Activated CD8-positive, alpha-beta memory T cell treated with anti-CD3 and anti-CD28 coated beads, Interleukin-2, amount 50 U/mL, for 48 hours (primary cell): ENCODE results near the gene BNC2.
"Not testable (repeated sequence)": the region's sequence is repeated elsewhere in the genome, so short reads cannot be mapped to it uniquely, and the experiment has no call there.

ENCODE experiments used
- DNase-seq: peaks from one replicate; pipeline ENCODE4 v3.0.0-alpha.2; 2020

BNC2 gene

DNA sequence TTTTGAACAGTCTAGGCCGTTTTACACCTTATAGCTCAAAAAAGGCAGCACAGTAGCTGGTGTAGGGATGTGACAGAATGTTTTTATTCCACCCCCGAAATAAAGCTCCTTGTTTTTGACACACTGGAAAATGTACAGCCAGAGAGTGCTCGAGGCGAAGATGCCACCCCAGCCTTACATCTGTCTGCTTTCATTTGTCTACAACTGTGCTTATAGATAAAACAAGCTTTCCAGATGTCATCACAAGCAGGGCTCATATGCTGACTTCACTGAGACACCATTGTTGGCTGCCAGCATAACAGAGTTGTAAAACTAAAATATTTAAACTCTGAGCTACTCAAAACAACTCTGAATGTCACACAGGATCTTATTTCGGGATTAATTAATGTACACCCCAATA is 386.3 kb downstream of the BNC2 start:
- DNase-seq, result no peak

GRCh38 chr9:16482764-16483163 is 387.7 kb downstream of the BNC2 start:
- no peak for DNase-seq

- DNase-seq, result not testable (repeated sequence)
These were observed 389.9 kb downstream of the BNC2 start for GRCh38 chr9:16480584-16480983.

DNA sequence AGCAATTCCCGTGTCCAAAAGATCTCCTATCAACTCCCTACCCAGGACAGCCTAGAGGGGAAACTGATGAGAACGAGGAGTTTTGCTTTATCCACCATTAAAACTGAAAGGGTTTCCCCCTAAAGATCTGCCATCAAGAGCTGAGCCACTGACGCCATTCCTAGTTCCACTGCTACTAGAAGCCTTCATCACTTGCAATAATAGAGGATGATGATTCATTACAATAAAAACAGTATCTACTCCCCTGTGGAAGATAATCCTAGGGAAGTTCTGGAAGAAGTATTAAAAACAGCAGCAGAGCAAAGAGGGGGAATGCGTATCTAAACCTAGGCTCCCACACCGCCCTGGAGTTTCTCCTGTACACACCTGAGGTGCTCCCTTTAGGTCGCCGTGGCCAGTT is 394.5 kb downstream of the BNC2 start:
- DNase-seq, result no peak

DNA sequence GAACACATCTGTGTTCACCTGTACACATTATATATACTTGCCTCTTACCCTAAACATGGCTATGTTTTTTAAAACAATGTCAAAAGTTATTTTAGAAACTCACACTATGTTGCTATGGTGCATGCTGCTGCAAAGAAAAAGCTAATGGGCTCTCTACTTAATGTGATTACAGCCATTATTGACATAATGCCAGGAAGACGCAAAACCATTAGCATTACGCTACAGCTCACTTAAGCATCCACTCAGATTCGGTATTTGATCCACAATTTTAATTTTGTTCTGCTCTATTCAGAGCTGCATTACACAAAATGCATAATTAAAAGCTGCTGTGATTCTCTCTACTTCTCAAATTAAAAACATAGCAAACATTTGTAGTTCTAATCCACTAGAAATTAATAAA is 395.2 kb downstream of the BNC2 start:
- DNase-seq, result no peak

DNA sequence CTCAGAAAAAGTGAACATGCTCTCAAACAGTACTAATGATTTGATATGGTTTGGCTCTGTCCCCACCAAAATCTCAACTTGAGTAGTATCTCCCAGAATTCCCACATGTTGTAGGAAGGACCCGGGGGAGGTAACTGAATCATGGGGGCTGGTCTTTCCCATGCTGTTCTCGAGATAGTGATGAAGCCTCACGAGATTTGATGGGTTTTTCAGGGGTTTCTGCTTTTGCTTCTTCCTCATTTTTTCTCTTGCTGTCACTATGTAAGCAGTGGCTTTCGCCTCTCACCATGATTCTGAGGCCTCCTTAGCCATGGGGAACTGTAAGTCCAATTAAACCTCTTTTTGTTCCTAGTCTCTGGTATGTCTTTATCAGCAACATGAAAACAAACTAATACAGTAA is 401.3 kb downstream of the BNC2 start:
- no peak for DNase-seq

DNA sequence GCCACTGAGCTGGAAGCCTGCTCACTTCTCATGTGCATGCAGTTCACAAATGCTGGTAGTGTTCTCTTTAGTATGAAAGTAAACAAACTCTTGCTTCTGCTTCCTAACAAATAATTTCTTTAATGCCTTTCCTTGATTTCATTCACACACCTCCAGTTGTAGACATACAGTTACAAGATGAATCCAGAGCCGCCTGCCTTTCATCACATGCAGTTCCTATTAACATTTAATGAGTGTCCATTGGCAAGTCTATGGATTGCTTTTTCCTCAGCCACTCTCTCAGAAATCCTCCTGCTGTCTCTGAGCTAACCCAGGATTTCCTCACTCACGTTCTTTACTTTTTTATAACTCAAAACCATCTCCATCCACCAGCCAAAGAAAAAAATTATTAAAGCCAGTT is 408.6 kb downstream of the BNC2 start:
- no peak for DNase-seq

GRCh38 chr9:16461137-16461840 is 409.2 kb downstream of the BNC2 start:
- DNase-seq, result no peak

DNA sequence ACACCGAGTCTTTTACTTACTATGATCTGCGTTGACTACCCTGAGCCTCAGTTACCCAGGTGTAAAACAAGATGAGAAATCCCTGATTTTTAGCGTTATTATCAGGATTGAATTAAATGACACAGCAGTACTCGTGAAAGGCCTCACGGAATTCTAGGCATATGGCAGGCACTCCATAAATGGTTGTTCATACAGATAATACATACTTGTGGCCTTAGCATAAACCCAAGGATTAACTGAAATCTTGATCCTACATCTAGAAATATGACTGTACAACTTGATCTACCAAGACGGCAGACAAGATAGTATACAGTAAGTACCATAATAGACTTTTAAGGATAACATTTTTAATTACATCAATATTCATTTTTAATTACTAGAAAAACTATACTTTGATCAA is 409.8 kb downstream of the BNC2 start:
- no peak for DNase-seq

GRCh38 chr9:16459421-16460148 is 410.9 kb downstream of the BNC2 start:
- no peak for DNase-seq

- DNase-seq, result no peak
These were observed 411.6 kb downstream of the BNC2 start for GRCh38 chr9:16458696-16459420.

DNA sequence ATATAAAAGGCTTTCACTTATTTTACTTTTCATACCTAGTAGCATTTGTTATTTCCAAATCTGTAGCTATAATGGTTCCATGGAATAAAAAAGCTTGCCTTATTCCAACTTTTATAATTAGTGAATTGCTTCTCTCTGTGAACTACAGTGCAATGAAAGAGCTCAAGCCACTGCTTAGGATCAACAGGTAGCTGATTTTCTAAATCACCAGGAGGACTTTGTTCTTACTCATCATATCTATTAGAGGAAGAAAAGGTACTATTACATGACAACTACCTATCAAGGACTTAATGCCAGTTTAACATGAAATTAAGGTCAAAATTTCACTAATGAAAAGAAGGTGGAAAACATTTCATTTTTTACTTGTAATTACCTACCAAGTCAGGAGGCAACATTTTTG is 414.6 kb downstream of the BNC2 start:
- no peak for DNase-seq

- no peak for DNase-seq
These were observed 417.1 kb downstream of the BNC2 start for GRCh38 chr9:16453390-16453789.

DNA sequence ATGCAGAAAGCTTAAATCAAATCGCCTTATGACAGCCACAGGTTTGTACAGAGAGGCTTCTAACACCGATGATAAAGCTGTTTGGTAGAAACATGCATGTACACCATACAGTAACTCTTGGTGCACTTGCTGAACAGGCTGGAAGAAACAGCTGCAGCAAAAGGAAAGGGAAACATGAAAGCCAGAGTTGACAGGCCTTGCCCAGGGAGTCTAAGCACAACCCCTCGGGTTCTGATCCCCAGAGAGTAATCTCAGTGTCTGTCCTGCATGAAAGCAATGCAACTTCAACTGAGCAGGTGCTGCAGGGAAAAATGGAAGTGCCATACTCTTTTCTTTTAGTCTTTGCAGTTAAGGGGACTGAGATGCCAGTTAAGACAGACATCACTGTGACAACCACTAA is 419.9 kb downstream of the BNC2 start:
- DNase-seq, result no peak

DNA sequence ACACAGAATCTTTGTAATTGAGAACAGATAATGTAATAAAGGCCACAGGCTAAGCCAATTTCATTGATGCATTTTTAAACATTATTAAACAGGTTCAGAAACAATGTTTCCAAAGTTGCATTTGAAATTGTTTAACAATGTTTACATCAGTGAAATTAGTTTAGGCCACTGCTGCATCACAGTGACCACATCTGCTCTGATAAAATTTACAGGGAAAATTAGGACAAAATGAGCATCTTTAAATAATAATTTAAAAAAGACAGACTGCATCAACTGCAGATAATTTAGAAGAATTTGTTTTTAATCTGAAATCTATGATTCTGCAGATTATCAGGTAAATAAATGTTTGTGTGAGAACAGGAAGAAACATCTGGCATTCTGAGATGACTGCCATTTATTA is 420.4 kb downstream of the BNC2 start:
- no peak for DNase-seq

GRCh38 chr9:16449076-16449730 is 421.3 kb downstream of the BNC2 start:
- no peak for DNase-seq

- DNase-seq, result no peak
These were observed 422.5 kb downstream of the BNC2 start for GRCh38 chr9:16447946-16448345.

DNA sequence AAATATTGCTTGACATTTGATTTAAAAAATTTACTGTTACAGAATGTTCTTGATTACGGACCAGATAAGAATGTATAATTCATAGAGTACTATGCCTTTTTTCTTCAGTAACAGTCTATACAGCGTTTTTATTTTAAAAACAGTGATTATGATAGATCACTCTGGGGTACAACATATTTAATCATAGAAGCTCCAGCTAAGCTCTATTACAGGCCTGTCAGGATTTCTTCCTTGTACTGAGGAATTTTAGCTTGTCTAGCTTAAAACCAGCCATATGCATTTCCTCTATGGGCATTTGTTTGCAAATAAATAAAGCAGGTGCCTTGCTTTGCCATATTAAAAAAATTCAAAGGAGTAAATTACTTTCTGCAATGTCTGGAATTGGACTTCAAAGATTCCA is 423.8 kb downstream of the BNC2 start:
- DNase-seq, result no peak

DNA sequence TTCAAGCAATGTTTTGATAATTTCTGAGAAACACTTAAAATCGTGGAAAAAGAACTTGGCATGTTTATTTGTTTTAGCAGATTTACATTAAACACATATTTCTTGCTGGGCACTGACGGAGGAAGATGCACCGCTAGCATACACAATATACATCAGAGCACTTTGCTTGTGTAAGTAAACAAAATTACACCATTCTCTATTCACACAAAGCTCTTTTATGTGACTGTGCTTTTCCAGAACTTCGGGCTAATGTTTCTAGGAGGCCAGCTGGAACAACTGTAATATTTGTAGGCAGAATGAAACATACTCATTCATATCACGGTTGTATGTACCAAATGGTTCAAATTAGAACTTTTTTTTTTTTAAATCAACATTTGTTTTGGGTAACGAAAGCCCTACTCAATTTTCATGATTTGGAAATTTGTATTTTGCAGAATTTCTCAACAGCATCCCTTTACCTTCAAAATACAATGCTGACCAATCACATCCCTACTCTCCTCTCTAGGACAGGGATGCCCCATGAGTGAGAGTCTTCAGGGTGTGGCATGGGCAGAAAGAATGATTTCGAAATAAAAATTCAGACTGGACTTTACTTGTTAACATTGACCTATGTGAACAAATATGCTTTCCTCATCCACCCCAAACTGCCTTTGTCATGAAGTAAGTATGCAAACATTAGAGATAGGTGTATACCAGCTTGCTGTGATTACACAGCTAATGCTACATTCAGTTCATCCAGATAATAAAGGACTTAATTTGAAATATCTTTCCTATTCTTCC is 425.1 kb downstream of the BNC2 start:
- DNase-seq, result no peak

GRCh38 chr9:16442622-16443021 is 427.8 kb downstream of the BNC2 start:
- DNase-seq, result no peak

- DNase-seq, result no peak
These were observed 428.7 kb downstream of the BNC2 start for GRCh38 chr9:16441791-16442190.

DNA sequence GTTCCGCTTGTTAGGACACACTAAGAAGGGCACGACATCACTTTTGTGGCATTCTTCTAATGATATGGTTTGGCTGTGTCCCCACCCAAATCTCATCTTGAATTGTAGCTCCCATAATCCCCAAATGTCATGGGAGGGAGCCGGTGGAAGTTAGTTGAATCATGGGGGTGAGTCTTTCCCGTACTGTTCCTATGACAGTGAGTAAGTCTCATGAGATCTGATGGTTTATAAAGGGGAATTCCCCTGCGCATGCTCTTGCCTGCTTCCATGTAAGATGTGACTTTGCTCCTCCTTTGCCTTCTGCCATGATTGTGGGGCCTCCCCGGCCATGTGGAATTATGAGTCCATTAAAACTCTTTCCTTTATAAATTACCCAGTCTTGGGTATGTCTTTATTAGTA is 431.6 kb downstream of the BNC2 start:
- not testable (repeated sequence) for DNase-seq

GRCh38 chr9:16436545-16436944 is 433.9 kb downstream of the BNC2 start:
- no peak for DNase-seq
